Right forelimb (tissue), 1 donor: Measurements from ENCODE around the gene CDH22.

ENCODE experiments used
- DNase-seq: peaks from one replicate; pipeline ENCODE4 v3.0.0-alpha.2; 2018

Gene CDH22

DNA sequence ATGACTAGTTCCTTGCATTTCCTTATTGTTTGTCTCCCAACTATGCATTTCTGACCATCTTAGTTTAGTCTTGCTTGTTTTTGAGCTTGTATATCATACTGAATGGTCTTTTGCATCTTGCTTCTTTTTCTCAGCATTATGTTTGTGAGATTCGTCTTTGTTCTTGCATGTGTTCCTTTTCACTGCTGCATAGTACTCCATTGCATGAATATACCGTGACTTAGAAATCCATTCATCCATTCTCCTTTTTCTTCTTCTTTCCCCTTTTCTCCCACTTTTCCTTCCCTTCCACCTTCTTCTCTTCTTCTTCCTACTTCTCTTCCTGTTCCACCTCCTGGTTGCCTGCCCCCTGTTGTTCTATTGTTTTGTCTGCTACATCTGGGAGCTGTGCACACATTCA lies 42.8 kb downstream of the CDH22 start:
- no peak for DNase-seq

DNA sequence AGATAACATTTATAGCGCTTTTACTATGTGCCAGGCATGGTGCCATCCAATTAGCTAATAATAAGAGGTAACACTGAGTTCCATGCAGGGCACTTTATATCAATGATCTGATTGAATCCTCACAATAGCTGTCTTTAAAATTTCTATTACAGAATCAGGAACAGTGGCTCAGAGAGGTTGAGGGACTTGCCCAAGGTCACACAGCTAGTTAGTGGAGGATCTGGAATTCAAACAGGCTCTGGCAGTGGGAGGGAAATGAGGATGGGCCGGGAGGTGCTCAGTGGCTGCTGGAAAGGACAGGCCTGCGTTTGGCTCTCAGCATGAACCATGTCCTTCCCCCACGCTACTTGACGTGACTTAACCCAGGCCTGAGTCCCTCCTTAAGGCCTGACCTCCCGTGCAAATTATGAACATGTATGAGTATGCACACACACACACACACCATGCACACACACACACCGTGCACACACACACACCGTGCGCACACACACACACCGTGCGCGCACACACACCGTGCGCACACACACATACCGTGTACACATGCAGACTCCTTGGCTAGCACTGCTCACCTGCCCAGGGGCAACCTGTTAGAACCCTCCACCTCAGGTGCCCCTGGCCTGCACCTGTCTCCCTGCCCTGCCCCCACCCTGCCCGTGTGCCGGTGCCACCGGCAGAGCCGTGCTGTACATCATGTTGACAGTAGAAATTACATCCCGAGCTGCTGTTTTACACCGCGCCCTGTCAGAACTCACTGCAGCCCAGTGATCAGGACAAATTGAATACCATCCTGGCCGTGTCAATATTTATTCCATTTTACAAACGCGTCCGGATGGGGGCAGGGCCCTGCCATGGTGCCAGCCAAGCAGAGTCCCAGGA lies 43.7 kb downstream of the CDH22 start:
- no peak for DNase-seq

DNA sequence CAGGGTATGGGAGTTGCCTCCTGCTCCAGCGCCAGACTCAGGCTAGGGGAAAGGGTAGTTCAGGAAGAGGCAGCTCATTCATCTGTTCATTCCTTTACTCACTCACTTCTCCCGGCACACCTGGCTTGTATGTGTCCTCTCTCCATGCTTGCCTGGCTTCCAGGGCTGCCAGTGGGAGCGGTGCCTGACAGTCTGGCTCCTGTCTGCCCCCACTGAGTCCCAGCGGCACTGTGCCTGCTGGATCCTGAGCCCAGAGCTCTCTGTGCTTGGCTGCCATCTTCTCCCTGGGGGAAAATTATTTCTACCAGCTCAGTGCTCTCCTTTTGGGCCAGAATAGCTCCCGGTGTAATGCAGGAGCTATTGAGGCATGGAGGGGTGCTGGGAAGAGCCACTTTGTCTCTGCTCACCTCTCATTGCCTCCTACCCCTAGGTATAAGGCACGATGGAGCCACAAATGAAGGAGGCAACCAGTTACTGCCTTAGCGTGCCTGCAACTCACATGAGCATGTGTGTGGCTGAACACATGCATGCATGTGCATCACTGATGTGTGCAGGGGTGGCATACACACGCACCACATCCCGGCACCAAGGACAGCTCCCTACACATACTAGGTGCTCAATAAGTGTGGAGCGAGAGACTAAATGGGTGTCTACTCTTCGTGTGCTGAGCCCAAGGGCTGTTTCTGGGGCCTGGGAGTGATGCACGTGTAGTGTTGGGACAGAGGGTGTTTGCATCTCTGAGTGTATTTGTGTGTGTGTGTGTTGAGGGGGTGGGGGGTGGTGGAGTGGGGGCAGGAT lies 46.6 kb downstream of the CDH22 start:
- no peak for DNase-seq

DNA sequence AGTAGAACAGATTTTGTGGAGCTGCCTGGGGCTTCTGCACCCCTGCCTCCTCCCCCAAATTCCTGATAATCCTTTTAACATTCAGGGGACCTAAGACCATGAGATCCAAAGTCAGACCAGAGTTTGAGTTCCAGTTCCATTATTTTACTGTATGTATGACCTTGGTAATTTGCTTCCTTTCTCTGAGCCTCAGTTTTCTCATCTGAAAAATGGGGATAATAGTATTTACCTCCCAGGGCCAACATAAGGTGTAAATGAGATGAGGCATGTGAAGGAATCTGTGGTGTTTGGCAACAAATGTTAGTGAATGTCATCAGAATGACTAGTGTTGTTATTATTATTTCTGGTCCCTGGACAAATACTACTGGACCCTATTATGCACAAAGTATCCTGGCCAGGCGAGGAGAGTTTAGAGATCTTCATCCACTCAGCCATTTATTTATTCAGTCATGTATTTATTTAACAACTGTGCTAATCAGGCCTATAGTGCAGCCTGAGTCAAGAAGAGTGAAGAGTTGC lies 47.3 kb downstream of the CDH22 start:
- DNase-seq, result no peak

DNA sequence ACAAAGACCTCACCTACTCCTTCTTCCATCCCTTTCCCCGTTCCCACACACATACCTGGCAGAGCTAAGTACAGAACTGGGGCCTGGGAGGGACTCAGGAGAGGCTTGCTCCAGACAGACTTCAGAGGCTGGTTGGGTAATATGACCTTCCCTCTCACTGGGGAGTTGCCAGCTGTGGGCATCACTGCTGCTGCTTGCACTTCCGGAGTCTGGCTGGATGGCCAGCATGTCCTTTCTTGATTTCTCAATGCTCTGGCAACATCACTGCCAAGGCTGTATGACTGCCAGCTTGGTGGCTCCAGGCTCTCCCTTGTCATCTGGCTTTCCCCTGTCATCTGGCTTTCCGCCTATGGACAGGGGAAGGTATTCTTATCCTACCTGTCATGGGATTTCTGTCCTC lies 47.8 kb downstream of the CDH22 start:
- DNase-seq, result no peak

DNA sequence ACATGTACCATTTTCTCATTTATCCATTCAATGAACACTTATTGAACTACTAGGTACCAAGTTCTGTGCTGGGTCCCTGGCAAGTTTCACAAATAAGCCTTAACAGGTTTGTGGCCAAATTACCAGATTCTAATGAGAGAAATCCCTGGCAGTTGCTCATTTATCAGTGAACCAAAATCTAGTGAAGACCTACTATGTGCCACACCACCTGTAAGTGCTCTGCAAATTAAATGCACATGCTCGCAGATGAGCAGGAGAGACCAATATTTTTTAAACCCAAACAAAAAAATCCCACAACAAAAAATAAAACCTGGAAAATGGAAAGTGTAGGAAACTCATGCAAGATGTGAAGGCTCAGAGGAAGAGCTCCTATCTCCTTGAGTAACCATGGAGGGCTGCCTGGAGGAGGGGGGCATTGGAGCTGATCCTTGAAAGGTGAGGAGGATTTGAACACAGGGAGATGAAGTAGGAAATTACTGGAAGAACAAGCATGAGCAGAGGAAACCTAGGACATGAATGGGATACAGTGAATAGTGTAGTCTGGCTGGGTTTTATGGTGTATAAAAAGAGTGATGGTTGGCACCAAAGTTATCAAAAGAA lies 48.9 kb downstream of the CDH22 start:
- DNase-seq, result no peak

DNA sequence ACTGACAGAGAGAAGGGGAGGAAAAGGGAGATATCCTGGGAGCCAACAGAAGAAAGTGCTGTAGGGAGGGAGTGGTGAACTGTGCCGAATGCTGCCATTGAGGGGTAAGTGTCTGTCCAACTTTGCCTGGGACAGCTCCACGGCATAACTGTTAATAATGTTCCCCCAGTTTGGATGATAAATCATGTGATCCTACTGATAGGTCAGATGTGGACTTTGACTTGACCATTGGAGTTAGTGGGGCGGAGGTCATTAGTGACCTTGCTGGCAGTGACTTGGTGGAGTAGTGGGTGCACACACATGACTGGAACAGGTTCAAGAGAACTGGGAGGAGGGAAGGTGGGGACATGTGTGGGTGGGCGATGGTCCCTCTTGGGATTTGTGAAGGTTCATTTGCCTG lies 50.4 kb downstream of the CDH22 start:
- DNase-seq, result no peak

DNA sequence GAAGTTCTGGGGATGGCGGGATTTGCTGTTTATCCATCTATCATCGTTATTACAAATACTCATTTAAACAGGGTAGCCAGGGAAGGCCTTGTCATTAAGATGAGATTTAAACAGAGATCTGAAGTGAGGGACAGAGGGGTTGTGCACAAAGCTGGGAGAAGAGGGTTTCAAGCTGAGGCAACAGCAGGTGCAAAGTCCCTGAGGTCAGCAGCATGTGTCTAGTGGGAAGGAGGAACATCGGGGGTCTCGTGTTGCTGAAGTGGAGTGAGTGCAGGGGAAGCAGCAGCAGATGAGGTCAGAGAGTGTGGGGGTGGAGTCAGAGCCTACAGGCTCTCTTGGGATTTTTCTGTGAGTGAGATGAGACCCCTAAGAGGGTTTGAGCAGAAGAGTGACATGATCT lies 52.0 kb downstream of the CDH22 start:
- no peak for DNase-seq

DNA sequence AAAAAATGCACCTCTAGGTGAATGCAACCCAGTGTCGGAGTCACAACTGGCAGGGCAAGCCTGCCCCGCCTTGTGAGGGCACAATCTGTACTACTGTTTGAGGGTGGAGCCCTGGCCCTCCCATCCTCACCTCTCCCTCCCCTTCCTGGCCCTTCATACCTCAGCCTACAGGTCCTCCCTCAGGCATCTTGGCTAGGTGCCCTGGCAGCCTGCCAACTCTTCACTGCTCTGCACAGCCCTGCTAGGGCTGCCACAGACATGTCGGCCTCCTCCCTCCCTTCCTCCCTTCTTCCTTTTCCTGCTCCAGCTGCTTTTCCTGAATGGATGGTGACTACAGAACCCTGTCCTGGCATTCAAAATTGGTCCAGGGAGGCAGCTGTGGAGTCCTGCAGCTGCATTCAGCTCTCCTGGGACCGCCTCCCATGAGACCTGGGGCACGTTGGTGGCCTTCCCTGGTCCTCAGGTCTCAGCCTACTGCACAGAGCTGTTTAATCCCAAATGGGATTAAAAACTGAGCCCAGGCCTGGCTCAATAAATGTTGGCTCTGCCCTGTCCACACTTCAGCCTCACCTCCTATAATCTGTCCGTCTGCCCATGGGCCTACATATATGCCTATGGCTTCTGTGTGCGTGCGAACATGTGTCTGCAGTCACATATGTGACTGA lies 52.7 kb downstream of the CDH22 start:
- DNase-seq, result no peak

DNA sequence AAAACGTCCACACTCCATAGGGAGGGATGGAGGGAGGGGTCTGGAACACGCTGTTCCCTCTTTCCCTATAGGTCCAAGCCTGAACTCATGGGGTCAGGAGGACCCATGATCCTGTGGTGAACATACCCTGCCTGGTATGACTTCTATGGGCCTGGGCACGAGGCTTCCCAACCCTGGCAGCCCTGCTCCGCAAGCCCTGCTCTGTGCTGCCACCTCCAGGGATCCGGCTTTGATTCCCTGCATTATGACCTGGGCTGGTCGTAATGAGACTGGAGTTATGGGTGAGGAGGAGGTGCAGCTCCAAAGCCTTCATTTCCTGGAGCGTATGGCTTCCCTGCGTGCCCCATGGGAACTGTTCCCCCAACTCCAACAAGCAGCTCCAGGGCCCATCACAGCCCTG lies 54.9 kb downstream of the CDH22 start:
- DNase-seq, result no peak

DNA sequence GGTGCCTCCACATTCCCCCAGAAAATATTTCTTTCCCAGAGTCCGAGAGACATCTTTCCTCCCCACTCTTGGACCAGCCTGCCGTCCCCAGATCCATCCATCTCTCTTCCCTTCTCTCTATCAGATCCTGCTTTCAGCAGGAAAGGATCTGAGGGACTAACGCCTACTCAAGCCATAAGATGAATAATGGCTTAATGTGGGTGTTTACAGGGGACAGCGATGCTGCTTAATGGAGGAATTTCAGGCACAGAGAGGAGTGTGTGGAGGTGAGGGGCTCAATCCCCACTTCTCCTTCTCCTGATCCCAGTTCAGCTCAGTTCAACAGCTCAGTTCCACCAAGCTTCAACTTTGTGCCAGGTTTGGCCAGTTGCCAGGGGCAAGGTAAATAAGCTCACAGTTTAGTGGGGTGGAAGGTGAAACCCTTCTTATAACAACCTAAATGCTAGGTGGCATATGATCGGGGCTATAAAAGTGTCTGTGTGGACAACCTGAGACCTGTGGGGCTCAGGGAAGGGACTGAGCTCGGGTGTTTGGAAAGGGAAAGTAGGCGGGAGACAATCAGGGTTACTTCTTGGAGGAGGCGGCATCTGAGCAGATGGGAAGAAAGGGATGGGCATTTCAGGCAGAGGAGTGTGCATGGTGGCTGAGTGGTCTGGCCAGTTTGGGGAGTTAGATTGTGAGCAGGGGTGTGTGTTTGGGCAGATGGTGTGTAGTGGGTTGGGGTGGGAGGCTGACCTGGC lies 55.8 kb downstream of the CDH22 start:
- no peak for DNase-seq

DNA sequence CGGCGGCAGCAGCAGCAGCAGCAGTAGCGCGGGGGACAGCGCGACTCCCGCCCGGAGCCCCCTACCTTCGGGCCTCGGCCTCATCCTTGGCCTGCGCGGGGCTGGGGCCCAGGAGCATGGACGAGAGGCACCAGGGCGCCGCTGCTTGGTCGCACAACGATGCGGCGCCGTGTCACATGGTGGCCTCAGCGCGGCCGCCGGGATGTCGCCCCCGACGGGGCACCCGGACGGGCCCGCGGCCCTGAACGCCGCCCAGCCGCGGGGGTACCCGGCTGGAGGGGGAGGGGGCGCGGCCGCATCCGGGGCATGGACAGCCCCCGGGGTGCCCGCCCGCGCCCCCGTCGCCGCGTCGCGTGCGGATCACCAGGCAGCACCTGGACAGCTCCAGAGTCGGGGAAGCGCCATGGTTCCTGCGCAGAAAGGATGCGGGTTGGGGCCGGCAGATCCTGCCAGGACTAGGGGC lies 57.1 kb downstream of the CDH22 start:
- DNase-seq, result no peak

DNA sequence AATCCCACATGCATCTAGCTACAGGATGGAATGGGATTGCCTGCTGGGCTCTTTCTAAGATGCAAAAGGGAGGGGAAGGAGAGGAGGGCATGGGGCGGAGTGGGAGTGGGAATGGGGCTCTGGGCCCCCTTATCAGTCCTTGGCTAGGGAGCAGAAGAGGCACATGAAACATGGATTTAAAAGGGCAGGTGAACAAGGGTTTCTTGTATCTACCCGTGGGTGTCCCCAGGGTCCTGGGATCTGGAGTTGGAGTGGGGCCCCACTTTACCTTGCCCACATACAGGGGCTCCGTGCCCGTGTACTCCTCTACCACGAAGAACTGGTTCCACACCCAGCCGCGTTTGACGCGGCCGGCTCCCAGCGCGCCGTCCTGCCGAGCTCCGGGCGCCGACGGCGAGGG lies 57.5 kb downstream of the CDH22 start:
- no peak for DNase-seq

DNA sequence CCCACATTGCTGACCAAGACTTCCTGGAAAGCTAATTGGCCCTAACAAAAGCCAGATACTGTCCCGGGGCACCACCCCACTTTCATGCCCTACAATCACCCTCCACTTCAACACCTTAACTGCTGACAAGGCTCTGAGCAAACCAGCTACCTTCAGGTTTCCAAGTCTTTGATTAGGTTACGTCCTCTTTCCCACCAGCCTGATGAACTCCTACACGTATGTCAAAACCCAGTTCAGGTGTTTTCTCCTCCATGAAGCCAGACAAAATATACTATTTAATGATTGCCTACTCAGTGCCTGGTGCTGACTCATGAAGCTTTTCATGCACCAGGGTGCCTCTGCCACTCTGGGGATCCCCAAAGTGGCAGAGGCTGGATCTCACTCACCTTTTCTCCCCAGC lies 58.6 kb downstream of the CDH22 start:
- no peak for DNase-seq

DNA sequence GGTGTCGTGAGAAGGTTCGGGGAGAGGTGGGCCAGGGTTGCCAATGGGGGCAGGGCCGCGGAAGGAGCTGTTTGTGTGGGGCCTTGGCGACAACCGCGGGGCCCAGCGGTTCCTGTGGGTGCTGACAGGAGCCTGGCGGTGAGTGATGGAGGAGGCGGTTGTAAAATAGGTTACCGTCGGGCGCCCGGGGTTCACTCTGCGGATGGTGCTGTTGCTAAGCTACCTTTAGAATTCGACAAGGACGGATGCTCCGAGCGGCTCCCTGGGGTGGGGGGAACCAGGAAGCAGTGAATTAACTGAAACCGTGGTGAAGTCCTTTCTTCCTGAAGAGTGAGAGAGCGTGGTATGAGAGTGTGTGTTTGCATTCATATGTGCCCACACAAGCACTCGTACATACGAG lies 61.7 kb downstream of the CDH22 start:
- DNase-seq, result no peak

DNA sequence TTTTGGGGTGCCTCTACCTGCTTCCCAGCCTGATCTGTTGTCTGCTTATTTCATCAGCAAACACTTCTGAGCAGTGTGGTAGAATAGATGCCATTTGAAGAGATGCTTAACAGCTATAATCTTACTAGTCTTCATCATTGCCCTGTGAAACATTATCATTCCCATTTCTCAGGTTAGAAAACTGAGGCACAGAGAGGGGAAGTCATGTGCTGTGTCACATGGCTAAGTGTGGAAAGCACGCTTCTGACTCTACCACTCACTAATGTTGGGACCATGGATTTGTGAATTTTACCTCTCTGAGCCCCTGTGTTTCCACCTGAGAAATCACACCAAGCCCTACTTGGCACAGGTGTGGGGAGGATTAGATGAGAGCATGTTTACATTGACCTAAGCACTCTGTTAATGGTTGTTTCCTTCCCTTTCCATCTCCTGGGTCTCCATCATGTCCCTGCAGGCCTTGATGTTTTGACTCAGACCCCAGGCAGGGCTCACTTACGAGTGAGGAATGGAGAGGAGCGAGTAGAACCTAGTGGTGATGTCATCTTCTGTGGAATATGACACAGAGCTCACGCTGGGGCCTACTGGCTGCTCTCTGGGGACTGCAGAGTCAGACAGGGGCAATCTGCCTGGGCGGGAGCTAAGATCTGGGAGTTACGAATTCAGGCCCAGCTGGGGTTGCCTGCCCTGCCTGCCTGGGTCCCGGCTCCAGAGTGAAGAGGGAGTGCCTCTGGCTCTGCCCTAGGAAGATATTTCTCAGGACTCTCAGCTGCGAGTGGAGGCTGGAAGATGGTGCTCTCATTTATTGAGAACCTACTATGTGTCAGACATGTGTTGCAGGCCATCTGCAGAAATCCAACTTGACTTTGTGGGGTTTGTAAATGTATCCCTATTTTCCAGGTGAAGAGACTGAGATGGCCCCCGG lies 64.3 kb downstream of the CDH22 start:
- no peak for DNase-seq

DNA sequence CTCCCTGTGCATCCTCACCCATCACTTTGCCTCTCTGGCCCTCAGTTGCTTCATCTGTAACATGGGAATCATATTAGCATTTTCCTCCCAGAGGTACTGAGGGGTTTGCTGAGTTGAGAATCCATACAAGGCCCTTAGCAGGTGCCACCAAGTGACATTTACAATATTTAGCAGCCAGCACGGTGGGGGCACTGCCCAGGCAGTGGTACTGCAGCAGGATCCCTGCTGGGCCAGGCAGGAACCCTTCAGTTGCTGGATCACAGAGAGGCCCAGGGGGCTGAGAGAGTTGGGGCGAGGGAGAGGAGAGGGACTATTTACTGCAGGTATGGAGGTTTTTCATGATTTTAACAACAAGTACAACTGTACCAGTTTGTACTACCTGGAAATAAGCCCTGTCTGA lies 65.9 kb downstream of the CDH22 start:
- DNase-seq, result no peak

DNA sequence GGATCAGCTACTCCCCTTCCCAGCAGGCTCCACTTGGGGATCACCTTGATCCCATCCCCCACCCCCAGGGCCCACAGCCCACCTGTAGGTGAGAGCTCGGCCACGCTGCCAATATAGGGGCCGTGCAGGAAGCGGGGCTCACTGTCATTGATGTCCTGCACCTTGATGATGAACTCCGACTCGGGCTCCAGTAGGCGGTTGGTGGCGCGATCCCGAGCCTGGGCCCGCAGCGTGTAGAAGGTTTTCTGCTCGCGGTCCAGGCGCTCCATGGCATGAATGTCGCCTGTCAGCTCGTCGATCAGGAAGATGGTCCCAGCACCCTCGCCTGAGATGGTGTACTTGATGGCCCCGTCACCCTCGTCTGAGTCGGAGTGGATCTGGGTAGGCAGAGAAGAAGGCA lies 67.4 kb downstream of the CDH22 start:
- DNase-seq, result no peak

DNA sequence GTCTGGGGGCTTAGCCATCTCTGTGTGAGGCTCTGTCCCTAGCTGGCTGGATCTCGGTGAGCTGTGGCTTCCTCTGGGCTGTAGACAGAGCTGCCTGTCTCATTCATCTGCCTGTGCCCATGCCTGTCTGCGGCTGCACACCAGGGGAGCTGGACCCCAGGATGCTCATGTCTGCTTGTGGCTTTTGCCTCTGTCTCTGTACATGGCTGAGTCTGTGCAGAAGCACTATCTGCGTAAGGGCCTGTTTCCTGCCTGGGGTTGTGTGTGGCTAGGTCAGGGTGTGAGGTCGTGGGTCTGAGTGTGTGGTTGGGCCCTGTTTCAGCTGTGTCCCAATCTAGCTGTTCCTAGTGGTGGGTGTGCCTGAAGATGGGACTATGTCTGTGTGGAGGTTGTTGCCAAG lies 68.2 kb downstream of the CDH22 start:
- no peak for DNase-seq

DNA sequence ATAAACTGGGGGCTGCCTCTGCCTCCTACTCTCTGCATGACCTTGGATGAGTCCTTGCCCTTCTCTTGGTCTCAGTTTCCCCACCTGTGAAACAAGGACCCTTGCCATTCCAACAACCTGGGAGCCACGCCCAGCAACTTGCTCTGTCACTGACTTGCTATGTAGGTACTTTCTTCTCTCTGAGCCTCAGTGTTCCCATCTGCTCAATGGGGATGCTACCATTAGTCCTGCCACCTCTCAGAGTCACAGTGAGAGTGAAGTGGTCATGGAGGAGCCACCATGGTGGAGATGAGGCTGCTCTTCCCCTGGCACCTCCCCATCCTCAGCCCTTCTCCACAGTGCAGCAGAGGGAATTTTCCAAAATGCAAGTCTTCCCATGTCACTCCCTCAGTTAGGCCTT lies 70.6 kb downstream of the CDH22 start:
- DNase-seq, result no peak

DNA sequence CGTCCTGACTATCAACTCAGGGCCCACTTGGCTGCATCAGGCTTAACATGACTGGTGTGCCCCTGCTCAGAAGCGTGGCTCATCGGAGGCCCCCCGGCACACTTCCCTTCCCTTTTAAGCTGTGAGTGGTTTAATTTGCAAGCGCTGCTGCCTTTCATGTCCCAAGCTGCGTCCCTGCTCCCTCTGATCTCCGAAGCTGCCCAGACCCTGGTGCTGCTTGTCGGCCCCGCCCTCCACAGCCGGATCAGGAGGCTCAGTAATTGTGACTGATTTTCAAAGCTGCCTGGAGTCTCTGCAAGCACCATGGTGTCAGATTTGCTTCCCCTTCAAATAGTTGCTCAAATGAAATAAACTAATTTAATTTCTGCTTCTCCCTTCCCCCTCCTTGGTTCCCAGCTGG lies 71.1 kb downstream of the CDH22 start:
- no peak for DNase-seq
